ENCODE data around the gene SELENOS. TPM values are rescaled to one million over a fixed set of nuclear protein-coding genes. Genes with fewer than 3 reads are reported as not detected.

Gene SELENOS
- polyA plus RNA-seq, 3 donors = 40.2 to 70.2 (median 51.6) TPM

DNA sequence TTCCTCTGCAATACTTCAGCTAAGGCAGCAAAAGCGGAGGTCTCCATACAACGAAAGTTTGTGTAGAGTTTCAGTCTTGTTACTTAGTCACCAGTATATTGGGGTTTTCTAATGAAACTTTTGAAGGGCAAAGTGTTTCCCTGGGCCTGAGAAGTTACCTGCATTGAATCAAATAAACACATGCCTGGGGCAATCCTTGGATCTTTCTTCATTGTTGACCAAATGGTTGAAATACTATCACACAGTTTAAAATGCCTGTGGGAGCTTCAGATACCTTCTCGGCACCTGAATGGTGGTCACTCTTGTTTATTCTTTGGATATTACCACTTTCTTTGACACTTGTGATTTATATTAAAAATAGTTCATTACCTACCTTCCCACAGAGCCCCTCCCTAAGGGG lies 24.4 kb downstream of the SELENOS start:
- H3K27me3 Mint-ChIP-seq (ENCODE audit: low read depth in 3 of 3) = peaks cover 2 to 10% (median 7%) of the 10 kb centered on the region in 3 donors
- Histone ChIP-seq H3K79me2 (ENCODE audit: insufficient read depth, low read length) (peaks cover 45% of the 10 kb centered on the region), H3K4me2 (replicated peaks; ENCODE audit: extremely low read depth, low read length, poor library complexity, severe bottlenecking) (peak overlapping the region; percentile 88), H3K4me1 (ENCODE audit: control insufficient read depth in 1 of 2, insufficient read depth in 2 of 2, low read length in 2 of 2) (peaks cover 38 to 41% of the 10 kb centered on the region in 2 donors), H4K20me1 (ENCODE audit: insufficient read depth, low read length) (peaks cover 23% of the 10 kb centered on the region), H3K9ac (ENCODE audit: insufficient read depth, low read length, poor library complexity, severe bottlenecking) (peak overlapping the region; percentile 72), H3K27me3 (ENCODE audit: control insufficient read depth in 2 of 2, insufficient read depth in 2 of 2, low read length in 2 of 2) (no peaks in the 10 kb centered on the region), H3K9me3 (replicated peaks in 1 of 2; ENCODE audit: control insufficient read depth in 1 of 2, insufficient read depth in 1 of 2, low read length in 2 of 2) (no peaks in the 10 kb centered on the region), H3K36me3 (replicated peaks in 1 of 2; ENCODE audit: control insufficient read depth in 1 of 2, insufficient read depth in 2 of 2, low read length in 2 of 2) (peaks cover 0 to 5% of the 10 kb centered on the region in 2 donors), H2AFZ (ENCODE audit: insufficient read depth, low read depth, low read length, poor library complexity, severe bottlenecking) (peak overlapping the region; percentile 76), H3K27ac (ENCODE audit: low read depth in 1 of 2, low read length in 2 of 2) (peak overlapping the region in 1 of 2 donors; percentile 78), H3K4me3 (replicated peaks in 1 of 3; ENCODE audit: low read depth in 2 of 3, low read length in 3 of 3) (peak overlapping the region; percentile 53 to 84 (median 74))
- peaks cover 41% of the 10 kb centered on the region for H3K4me1 Mint-ChIP-seq
- H3K36me3 Mint-ChIP-seq = peaks cover 10 to 13% of the 10 kb centered on the region in 2 donors
- H3K4me3 Mint-ChIP-seq = peak overlapping the region; percentile 86 to 93
- no peak for DNase-seq
- TF ChIP-seq, protein P1, sequence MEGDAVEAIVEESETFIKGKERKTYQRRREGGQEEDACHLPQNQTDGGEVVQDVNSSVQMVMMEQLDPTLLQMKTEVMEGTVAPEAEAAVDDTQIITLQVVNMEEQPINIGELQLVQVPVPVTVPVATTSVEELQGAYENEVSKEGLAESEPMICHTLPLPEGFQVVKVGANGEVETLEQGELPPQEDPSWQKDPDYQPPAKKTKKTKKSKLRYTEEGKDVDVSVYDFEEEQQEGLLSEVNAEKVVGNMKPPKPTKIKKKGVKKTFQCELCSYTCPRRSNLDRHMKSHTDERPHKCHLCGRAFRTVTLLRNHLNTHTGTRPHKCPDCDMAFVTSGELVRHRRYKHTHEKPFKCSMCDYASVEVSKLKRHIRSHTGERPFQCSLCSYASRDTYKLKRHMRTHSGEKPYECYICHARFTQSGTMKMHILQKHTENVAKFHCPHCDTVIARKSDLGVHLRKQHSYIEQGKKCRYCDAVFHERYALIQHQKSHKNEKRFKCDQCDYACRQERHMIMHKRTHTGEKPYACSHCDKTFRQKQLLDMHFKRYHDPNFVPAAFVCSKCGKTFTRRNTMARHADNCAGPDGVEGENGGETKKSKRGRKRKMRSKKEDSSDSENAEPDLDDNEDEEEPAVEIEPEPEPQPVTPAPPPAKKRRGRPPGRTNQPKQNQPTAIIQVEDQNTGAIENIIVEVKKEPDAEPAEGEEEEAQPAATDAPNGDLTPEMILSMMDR (IDR thresholded peaks at IDR 0.05) = no peak
- intact Hi-C loops (cut with micrococcal nuclease) = loop anchor here (5.0 to 10.0 kb wide), 5 partner anchors 36 to 338 kb away; partner anchors contain the start of gene LRRK1 (in 1 of the 2)
- no CpG with 5 or more reads among the region's 3 CpGs for WGBS (ENCODE audit: insufficient coverage)
- no peaks in the 10 kb centered on the region for H3K9me3 Mint-ChIP-seq
- H3K27ac Mint-ChIP-seq = peak overlapping the region; percentile 77 to 92 (median 90)

DNA sequence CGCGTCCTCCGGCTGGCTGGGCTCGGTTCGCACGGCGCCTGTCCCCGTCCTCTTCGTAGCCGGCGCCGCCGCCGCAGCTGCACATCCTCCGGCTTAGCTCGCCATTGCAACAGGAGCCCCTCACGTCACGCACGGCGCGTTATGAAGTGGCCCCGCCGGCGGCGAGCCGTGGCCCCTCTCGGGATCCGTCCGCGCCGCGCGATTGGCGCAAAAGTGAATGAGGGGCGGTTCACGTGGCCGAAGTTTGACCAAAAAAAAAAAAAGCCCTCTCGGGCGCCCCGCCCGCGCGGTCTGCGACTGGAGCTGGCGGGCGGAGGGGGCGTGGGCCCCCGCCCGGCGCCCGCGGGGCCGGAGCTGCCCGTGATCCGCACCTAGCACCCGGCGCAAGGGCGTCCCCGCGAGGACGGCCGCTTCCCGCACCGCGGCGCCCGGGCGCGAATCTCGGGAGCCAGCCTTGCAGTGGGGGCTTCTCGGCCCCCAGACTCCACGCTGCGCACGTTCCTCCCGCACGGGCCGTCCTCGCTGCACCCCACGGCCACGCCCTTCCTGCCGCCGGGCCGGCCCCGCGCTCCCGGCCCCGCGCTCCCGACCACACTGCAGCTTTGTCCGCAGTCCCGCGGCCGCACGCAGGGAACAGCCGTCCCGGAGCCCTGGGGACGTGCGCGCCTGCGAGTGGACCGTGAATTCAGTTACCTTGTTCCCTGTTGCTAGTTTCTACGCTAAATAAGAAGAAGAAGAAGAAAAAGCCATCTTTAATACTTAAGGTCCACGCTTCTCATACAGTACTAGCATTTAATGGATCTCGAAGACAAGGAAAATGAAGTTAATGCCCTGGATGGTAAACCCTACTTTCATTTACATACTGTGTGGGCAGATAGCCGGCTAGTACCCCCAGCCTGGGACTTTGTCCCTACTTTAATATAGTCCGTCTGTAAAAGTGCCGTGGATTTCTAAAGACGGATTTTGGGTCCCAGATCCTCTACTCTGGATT lies 25.2 kb downstream of the SELENOS start, which contains the start of gene CHSY1:
Gene CHSY1, minus strand, starts transcription at position 219 of the 991 bp plus-strand sequence. CDS start 592 bp downstream, outside the sequence.
- peak within 1 kb of the TSS; percentile 95 to 96 for H3K4me3 Mint-ChIP-seq
- H3K4me3 ChIP-seq (replicated peaks in 1 of 3; ENCODE audit: low read depth in 2 of 3, low read length in 3 of 3) = peak within 1 kb of the TSS; percentile 87 to 96 (median 92)
- peak within 1 kb of the TSS; percentile 76 for H2AFZ ChIP-seq (ENCODE audit: insufficient read depth, low read depth, low read length, poor library complexity, severe bottlenecking)
- TF ChIP-seq, protein P1 (IDR thresholded peaks at IDR 0.05) = no peak
- under 1% methylated on average over 95 of the region's 108 CpGs for WGBS (ENCODE audit: insufficient coverage)
- peaks cover 2 to 11% (median 7%) of the 10 kb centered on the region in 3 donors for H3K27me3 Mint-ChIP-seq (ENCODE audit: low read depth in 3 of 3)
- H3K27ac ChIP-seq (ENCODE audit: low read depth in 1 of 2, low read length in 2 of 2) = peak within 1 kb of the TSS; percentile 48 to 83
- H3K27ac Mint-ChIP-seq = peak within 1 kb of the TSS; percentile 84 to 92 (median 92)
- H3K4me1 Mint-ChIP-seq = peaks cover 48% of the 10 kb centered on the region
- H4K20me1 ChIP-seq (ENCODE audit: insufficient read depth, low read length) = peaks cover 31% of the 10 kb centered on the region
- H3K4me2 ChIP-seq (replicated peaks; ENCODE audit: extremely low read depth, low read length, poor library complexity, severe bottlenecking) = peak within 1 kb of the TSS; percentile 92
- no peaks in the 10 kb centered on the region for H3K27me3 ChIP-seq (ENCODE audit: control insufficient read depth in 2 of 2, insufficient read depth in 2 of 2, low read length in 2 of 2)
- peaks cover 46 to 48% of the 10 kb centered on the region in 2 donors for H3K4me1 ChIP-seq (ENCODE audit: control insufficient read depth in 1 of 2, insufficient read depth in 2 of 2, low read length in 2 of 2)
- peaks cover 52% of the 10 kb centered on the region for H3K79me2 ChIP-seq (ENCODE audit: insufficient read depth, low read length)
- intact Hi-C loops (cut with micrococcal nuclease) = loop anchor here (5.0 to 10.0 kb wide), 5 partner anchors 35 to 337 kb away; partner anchors contain the start of gene LRRK1 (in 1 of the 2)
- H3K9ac ChIP-seq (ENCODE audit: insufficient read depth, low read length, poor library complexity, severe bottlenecking) = peak within 1 kb of the TSS; percentile 85
- peaks cover 15 to 17% of the 10 kb centered on the region in 2 donors for H3K36me3 Mint-ChIP-seq
- no peaks in the 10 kb centered on the region for H3K9me3 ChIP-seq (replicated peaks in 1 of 2; ENCODE audit: control insufficient read depth in 1 of 2, insufficient read depth in 1 of 2, low read length in 2 of 2)
- peaks cover 0 to 5% of the 10 kb centered on the region in 2 donors for H3K36me3 ChIP-seq (replicated peaks in 1 of 2; ENCODE audit: control insufficient read depth in 1 of 2, insufficient read depth in 2 of 2, low read length in 2 of 2)
- no peaks in the 10 kb centered on the region for H3K9me3 Mint-ChIP-seq
- DNase-seq = peak; percentile 93 to 95 (median 94)
